Fibroblast of lung (primary cell): Measurements from ENCODE around the gene TKT.

Experiments
- EZH2 ChIP-seq: IDR thresholded peaks from 2 replicates; pipeline ENCODE4 v1.5.1; 2012; ENCODE audit warnings: low read length, control low read depth, mild to moderate bottlenecking; ENCODE audit errors: missing control alignments
- TF ChIP-seq, protein P1 (sequence below), 2 donors: IDR thresholded peaks in 1 of 2; conservative IDR thresholded peaks in 1 of 2; 1 replicate in 1 of 2; 2 replicates in 1 of 2; pipeline ENCODE4 v1.5.1; 2011 to 2012; ENCODE audit warnings: low read length in 2 of 2, control low read depth in 1 of 2, inconsistent platforms in 1 of 2, low read depth in 1 of 2, mild to moderate bottlenecking in 1 of 2

DNA sequence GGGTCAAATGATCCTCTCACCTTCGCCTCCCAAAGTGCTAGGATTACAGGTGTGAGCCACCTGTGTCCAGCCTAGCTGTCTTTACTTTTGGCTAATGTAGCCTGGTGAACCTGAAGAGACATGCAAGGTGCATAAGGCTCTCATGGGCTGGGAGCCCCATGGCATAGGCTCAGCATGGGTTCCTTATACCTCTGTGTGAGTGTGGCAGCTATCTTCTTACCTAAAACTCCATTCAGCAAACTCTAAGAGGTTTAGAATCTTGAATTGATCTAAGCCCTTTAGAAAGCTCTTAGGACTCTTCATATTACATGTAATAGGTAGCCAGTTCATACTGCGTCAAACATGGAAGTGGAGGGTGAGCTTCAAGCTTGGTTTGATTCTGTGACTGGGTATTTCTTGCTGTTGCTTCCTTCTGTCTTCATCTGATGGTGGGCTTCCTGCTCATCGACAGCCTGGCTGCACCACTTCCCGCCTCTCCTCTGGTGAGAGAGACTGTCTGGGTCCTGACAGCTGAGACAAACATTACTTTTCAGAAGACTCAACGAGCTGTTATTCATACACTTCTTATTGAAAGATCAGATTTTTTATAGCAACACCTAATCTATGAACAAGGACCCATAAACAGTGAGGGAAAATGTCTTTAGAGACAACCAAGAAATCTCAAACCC lies 19.2 kb upstream of the TKT start:
- TF ChIP-seq, protein P1, sequence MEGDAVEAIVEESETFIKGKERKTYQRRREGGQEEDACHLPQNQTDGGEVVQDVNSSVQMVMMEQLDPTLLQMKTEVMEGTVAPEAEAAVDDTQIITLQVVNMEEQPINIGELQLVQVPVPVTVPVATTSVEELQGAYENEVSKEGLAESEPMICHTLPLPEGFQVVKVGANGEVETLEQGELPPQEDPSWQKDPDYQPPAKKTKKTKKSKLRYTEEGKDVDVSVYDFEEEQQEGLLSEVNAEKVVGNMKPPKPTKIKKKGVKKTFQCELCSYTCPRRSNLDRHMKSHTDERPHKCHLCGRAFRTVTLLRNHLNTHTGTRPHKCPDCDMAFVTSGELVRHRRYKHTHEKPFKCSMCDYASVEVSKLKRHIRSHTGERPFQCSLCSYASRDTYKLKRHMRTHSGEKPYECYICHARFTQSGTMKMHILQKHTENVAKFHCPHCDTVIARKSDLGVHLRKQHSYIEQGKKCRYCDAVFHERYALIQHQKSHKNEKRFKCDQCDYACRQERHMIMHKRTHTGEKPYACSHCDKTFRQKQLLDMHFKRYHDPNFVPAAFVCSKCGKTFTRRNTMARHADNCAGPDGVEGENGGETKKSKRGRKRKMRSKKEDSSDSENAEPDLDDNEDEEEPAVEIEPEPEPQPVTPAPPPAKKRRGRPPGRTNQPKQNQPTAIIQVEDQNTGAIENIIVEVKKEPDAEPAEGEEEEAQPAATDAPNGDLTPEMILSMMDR (conservative IDR thresholded peaks at IDR 0.05 in 1 of 2, IDR thresholded peaks at IDR 0.05 in 1 of 2; ENCODE audit: low read depth in 1 of 2, low read length in 2 of 2): no peak
- no peak for TF ChIP-seq EZH2
